Measurements from ENCODE around the gene PPM1K.

The PPM1K gene

DNA sequence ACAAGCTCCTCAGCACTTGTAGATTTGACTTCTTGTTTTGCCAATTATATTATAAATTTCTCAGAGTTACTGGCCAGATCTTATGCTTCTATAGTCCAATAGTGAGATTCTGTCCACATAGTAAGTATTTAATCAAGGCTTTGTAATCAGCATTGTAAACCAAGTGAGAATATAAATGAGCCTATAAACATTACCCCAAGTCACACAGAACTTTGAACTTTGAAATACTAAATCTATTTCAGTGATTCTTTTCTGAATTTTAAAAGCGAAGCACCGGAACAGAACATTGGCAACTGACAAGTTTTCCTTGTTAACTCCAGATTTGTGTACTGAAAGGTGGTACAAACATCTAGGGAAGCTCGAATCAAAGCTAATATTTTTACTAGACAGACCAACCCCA, 37.2 kb downstream of the PPM1K start:
- Histone ChIP-seq H3K4me3 (ENCODE audit: low read depth, low read length) (no peak overlapping the region), H3K27ac (no peak overlapping the region), H3K36me3 (replicated peaks) (no peaks in the 10 kb centered on the region), H3K27me3 (replicated peaks) (no peaks in the 10 kb centered on the region)
- in situ Hi-C loops (cut with HindIII; ENCODE audit: low pct_ligation_motif_present, low sequenced_read_pairs), result no loop called here
- DNase-seq, result no peak
- TF ChIP-seq, protein P1, sequence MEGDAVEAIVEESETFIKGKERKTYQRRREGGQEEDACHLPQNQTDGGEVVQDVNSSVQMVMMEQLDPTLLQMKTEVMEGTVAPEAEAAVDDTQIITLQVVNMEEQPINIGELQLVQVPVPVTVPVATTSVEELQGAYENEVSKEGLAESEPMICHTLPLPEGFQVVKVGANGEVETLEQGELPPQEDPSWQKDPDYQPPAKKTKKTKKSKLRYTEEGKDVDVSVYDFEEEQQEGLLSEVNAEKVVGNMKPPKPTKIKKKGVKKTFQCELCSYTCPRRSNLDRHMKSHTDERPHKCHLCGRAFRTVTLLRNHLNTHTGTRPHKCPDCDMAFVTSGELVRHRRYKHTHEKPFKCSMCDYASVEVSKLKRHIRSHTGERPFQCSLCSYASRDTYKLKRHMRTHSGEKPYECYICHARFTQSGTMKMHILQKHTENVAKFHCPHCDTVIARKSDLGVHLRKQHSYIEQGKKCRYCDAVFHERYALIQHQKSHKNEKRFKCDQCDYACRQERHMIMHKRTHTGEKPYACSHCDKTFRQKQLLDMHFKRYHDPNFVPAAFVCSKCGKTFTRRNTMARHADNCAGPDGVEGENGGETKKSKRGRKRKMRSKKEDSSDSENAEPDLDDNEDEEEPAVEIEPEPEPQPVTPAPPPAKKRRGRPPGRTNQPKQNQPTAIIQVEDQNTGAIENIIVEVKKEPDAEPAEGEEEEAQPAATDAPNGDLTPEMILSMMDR (IDR thresholded peaks at IDR 0.05; ENCODE audit: low read depth, low read length, missing control alignments), result no peak

DNA sequence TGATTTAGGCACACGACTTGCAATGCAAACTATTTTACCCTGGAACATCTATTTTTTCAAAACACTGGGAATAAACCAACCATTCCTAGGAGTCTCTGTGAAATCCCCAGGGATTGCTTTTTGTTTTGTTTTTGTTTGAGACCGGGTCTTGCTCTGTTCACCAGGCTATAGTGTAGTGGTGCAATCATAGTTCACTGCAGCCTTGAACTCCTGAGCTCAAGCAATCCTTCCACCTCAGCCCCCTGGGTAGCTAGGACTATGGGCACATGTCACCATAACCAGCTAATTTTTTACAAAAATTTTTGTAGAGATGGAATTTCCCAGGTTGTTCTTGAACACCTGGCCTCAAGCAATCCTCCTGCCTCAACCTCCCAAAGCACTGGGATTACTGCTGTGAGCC, 37.8 kb downstream of the PPM1K start:
- no peak for DNase-seq
- in situ Hi-C loops (cut with HindIII; ENCODE audit: low pct_ligation_motif_present, low sequenced_read_pairs), result no loop called here
- H3K4me3 ChIP-seq (ENCODE audit: low read depth, low read length), result no peak overlapping the region
- TF ChIP-seq, protein P1 (IDR thresholded peaks at IDR 0.05; ENCODE audit: low read depth, low read length, missing control alignments), result no peak
- no peaks in the 10 kb centered on the region for H3K36me3 ChIP-seq (replicated peaks)
- no peaks in the 10 kb centered on the region for H3K27me3 ChIP-seq (replicated peaks)
- H3K27ac ChIP-seq, result no peak overlapping the region

DNA sequence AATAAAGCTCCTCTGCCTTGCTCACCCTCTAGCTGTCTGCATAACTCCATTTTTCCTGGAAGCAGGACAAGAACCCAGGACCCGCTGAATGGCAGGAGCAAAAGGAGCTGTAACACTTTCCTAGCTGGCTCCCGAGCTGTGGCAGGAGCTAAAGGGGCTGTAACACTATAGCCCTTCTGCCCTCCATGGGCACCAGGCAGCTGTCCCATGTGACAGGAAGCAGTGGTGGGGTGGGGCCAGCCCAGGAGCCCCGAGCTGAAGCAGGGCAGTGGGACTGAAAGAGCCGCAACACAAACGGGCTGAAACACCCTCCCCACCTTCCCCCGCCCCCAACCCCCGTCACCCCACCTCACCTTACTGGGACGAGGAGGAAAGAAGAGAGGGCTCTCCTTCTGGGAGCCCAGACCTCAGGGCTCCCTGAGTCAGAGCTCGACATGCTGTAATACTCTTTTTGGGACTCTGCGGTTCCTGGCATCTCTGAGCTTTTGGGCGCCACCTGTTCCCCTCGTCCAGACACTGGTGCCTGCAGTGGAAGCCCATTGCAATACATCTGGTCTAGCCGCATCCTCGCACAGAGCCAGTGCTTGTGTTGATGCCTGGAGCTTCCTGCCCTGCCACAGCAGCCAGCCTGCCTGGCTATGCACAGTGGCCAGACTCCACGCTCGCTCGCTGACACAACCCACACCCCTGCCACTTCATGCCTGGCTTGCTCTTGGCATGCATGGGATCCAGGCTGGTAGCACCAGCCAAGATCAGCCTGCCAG, 39.4 kb downstream of the PPM1K start:
- in situ Hi-C loops (cut with HindIII; ENCODE audit: low pct_ligation_motif_present, low sequenced_read_pairs), result no loop called here
- Histone ChIP-seq H3K27ac (no peak overlapping the region), H3K4me3 (ENCODE audit: low read depth, low read length) (no peak overlapping the region), H3K36me3 (replicated peaks) (no peaks in the 10 kb centered on the region), H3K27me3 (replicated peaks) (no peaks in the 10 kb centered on the region)
- DNase-seq, result no peak
- TF ChIP-seq, protein P1 (IDR thresholded peaks at IDR 0.05; ENCODE audit: low read depth, low read length, missing control alignments), result no peak

DNA sequence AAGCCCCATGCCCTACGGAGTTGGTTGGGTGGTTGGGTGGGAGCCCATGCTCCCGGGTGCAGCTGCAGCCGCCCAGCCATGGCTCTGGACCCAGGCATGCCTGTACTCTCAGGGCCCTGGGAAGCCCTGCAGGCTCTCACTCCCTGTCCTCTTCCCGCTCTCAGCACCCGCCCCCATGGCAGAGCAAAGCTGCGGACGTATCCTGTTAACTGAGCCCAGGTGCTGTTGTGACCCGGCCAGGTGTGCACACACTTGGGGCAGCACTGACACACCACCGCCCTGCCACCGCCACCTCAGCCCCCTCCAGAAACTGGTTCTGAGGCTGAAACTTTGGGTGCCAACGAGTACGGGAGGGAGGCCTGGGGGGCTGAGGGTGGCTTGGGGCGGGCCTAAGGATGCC, 40.3 kb downstream of the PPM1K start:
- no peaks in the 10 kb centered on the region for H3K27me3 ChIP-seq (replicated peaks)
- DNase-seq, result no peak
- H3K27ac ChIP-seq, result no peak overlapping the region
- H3K4me3 ChIP-seq (ENCODE audit: low read depth, low read length), result no peak overlapping the region
- TF ChIP-seq, protein P1 (IDR thresholded peaks at IDR 0.05; ENCODE audit: low read depth, low read length, missing control alignments), result no peak
- in situ Hi-C loops (cut with HindIII; ENCODE audit: low pct_ligation_motif_present, low sequenced_read_pairs), result no loop called here
- H3K36me3 ChIP-seq (replicated peaks), result no peaks in the 10 kb centered on the region

DNA sequence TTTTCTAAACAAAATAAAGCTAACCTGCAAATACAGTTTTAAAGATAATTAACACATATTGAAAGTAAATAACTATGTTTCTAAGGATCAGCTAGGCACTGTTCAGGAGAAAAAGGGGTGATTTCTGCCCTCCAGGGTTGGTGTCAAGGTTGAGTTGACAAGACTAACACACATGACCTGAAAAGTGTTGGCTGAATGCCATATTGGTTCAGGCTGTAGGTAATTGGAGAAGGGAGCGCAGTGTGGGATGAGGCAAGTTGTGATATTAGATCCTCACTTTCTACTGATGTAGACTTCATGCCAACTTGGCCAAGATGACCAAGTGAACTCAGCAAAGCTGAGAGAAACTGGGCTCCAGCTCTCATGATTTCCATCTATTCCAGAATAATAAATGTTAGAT, 42.2 kb downstream of the PPM1K start:
- in situ Hi-C loops (cut with HindIII; ENCODE audit: low pct_ligation_motif_present, low sequenced_read_pairs), result no loop called here
- Histone ChIP-seq H3K27ac (no peak overlapping the region), H3K27me3 (replicated peaks) (no peaks in the 10 kb centered on the region), H3K36me3 (replicated peaks) (no peaks in the 10 kb centered on the region), H3K4me3 (ENCODE audit: low read depth, low read length) (no peak overlapping the region)
- TF ChIP-seq, protein P1 (IDR thresholded peaks at IDR 0.05; ENCODE audit: low read depth, low read length, missing control alignments), result no peak
- no peak for DNase-seq

DNA sequence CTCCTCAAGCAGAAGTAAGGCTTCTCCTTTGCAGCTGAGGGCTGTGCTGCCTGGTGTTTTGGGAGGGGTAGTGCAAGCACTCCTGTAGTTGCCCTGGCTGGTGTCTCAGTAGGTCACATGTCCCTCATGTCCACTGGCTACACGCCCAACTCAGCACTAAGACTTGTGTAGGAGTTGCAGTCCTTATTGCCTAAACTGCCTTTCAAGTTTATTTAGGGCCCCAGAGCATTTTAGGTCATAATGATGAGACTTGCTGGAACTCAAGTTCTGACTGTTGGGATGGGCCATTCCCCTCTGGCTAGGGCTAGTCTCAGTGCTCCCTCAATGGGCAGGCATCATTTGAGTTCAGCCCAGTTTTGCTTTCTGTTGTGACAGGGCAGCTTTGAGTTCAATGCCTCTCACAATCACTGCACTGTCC, 44.1 kb downstream of the PPM1K start:
- in situ Hi-C loops (cut with HindIII; ENCODE audit: low pct_ligation_motif_present, low sequenced_read_pairs), result no loop called here
- TF ChIP-seq, protein P1 (IDR thresholded peaks at IDR 0.05; ENCODE audit: low read depth, low read length, missing control alignments), result no peak

More for the DNA sequence above, 44.1 kb downstream of the PPM1K start:
- no peak overlapping the region for H3K4me3 ChIP-seq (ENCODE audit: low read depth, low read length)
- no peak for DNase-seq
- H3K27me3 ChIP-seq (replicated peaks), result no peaks in the 10 kb centered on the region
- H3K27ac ChIP-seq, result no peak overlapping the region
- H3K36me3 ChIP-seq (replicated peaks), result no peaks in the 10 kb centered on the region

Measured in brain microvascular endothelial cell (primary cell).